GM12872 (cell line): ENCODE data around the gene SAP30BP.

Experiments
- CTCF ChIP-seq: IDR thresholded peaks from 3 replicates; pipeline ENCODE4 v1.5.1; 2011; ENCODE audit warnings: low read depth, mild to moderate bottlenecking, low read length, moderate library complexity; ENCODE audit not compliant: insufficient read depth

Gene SAP30BP

DNA sequence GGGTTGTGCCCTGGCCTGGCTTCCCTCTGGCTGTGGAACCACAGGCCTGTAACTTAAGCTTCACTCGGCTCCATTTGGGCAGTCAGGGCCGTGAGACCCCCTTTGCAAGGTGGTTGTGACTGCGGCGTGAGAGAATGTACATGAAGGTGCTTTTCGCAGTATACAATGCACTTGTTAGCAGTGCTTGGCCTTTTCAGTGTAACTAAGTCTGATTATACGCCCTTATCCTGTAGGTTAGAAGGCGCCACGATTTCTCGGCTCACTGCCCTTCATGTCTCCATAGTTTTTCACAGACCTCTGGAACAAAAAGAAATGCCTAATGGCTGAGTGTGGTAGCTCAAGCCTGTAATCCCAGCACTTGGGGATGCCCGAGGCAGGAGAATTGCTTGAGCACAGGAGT, 13.3 kb downstream of the SAP30BP start:
- no peak for TF ChIP-seq CTCF

- no peak for TF ChIP-seq CTCF
These were observed 14.2 kb downstream of the SAP30BP start for GRCh38 chr17:75681289-75681688.

DNA sequence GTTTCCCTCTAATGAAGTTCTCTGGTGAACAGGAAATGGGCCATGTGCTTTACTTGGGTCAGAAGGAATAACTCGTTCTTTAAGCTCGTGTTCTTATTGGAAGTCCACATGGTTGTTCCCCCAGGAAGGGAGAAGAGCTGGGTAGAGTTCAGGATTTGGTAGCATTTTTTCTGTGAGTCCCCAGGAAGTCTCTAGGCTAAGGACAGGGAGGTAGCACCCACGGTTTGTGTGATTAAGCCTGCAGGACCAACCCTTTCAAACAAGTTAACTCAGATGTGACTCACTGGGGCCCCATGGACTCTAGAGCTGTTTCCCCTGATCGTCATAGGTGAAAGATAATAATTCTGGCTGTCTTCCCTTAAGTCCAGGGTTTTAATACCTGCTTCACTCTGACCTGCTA, 16.4 kb downstream of the SAP30BP start:
- no peak for TF ChIP-seq CTCF

- no peak for TF ChIP-seq CTCF
These were observed 17.1 kb downstream of the SAP30BP start for GRCh38 chr17:75684249-75684648.

GRCh38 chr17:75684924-75685323, 17.8 kb downstream of the SAP30BP start:
- TF ChIP-seq CTCF: no peak

DNA sequence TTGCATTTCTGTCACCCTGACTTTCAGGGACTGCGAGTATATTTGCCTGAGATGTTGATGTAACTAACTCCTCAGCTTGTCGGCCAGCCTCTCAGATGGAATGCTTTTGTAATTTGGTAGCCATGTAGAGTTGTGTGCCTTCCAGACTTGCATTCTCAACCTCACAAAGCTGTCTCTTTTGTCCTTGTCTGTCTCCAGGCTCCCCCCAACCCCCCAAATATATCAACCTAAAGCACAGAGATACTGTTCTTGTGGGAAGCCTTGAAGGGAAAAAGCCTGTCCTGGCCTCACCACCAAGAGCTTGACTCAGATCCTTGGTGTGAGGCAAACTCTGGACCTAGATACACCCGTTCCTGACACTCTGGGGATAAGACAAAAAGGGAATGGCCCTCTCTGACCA, 18.4 kb downstream of the SAP30BP start:
- TF ChIP-seq CTCF: no peak

DNA sequence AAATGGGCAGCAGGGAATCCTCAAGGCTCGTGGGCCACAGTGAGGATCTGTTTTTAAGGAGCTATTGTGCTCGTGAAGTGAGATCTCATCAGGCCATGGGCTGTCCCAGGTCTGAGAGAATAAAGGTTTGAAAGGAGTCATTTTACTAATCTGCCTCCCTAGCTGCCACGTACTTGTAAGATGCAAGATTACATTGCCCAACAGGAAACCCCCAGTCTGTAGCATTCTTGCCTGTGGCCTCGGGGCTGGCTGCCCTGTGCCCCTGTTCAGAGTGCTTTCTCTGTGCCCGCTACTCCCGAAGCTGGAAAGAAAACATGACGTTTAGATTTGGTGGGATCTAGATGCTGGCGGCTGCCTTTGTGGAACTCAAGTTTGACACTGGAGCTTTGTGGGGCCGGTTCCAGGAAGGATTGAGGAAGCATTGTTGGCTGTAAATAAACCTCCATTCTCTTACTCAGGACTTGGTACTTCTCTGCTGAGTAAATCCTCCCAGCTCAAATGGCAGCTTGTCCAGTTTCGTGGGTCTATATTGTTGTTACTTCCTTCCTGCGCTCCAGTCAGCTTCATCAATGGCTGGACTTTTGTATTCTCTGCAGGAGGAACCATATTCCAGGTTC, 21.2 kb downstream of the SAP30BP start:
- TF ChIP-seq CTCF: no peak
